Activated naive CD4-positive, alpha-beta T cell treated with anti-CD3 and anti-CD28 coated beads, Interleukin-2, amount 50 U/mL, for 16 hours (primary cell): ENCODE results near the gene PLAC1.

ENCODE experiments used
- DNase-seq: peaks from one replicate; pipeline ENCODE4 v3.0.0-alpha.2; 2020

The PLAC1 gene

GRCh38 chrX:134658002-134658759 lies at the start of gene PLAC1:
TSS of gene PLAC1 (minus strand) at chrX:134658471. CDS start at chrX:134566682, 91,789 bp downstream.
- DNase-seq, result no peak

GRCh38 chrX:134706138-134706537 lies 47.9 kb upstream of the PLAC1 start:
- DNase-seq, result no peak

GRCh38 chrX:134695999-134696398 lies 37.7 kb upstream of the PLAC1 start:
- no peak for DNase-seq

GRCh38 chrX:134694333-134695322 lies 36.4 kb upstream of the PLAC1 start:
- no peak for DNase-seq

GRCh38 chrX:134693644-134694043 lies 35.4 kb upstream of the PLAC1 start:
- DNase-seq, result no peak

GRCh38 chrX:134692990-134693389 lies 34.7 kb upstream of the PLAC1 start:
- no peak for DNase-seq

- no peak for DNase-seq
Observed at GRCh38 chrX:134692233-134692632, 34.0 kb upstream of the PLAC1 start.

GRCh38 chrX:134691453-134691852 lies 33.2 kb upstream of the PLAC1 start:
- DNase-seq, result no peak

GRCh38 chrX:134688839-134689238 lies 30.6 kb upstream of the PLAC1 start:
- no peak for DNase-seq

GRCh38 chrX:134688031-134688823 lies 30.0 kb upstream of the PLAC1 start:
- no peak for DNase-seq

GRCh38 chrX:134685668-134686067 lies 27.4 kb upstream of the PLAC1 start:
- no peak for DNase-seq

- no peak for DNase-seq
Observed at GRCh38 chrX:134684956-134685355, 26.7 kb upstream of the PLAC1 start.

- no peak for DNase-seq
Observed at GRCh38 chrX:134683351-134684005, 25.2 kb upstream of the PLAC1 start.

GRCh38 chrX:134682081-134682480 lies 23.8 kb upstream of the PLAC1 start:
- no peak for DNase-seq

GRCh38 chrX:134679644-134680043 lies 21.4 kb upstream of the PLAC1 start:
- no peak for DNase-seq

- DNase-seq, result no peak
Observed at GRCh38 chrX:134679221-134679620, 20.9 kb upstream of the PLAC1 start.

GRCh38 chrX:134677332-134677731 lies 19.1 kb upstream of the PLAC1 start:
- DNase-seq, result no peak

- no peak for DNase-seq
Observed at GRCh38 chrX:134676436-134676835, 18.2 kb upstream of the PLAC1 start.

- no peak for DNase-seq
Observed at GRCh38 chrX:134673123-134673522, 14.9 kb upstream of the PLAC1 start.

- no peak for DNase-seq
Observed at GRCh38 chrX:134672101-134672500, 13.8 kb upstream of the PLAC1 start.

- DNase-seq, result no peak
Observed at GRCh38 chrX:134671294-134671693, 13.0 kb upstream of the PLAC1 start.

GRCh38 chrX:134670134-134670924 lies 12.1 kb upstream of the PLAC1 start:
- DNase-seq, result no peak
